ENCODE results near the gene YIPF5.

GRCh38 chr5:144121577-144121976 is 48.9 kb downstream of the YIPF5 start:
- no peak for TF ChIP-seq CTCF (IDR thresholded peaks at IDR 0.05)
- no peak for TF ChIP-seq POLR2A (IDR thresholded peaks at IDR 0.05)

Measured in thyroid gland (tissue), 4 donors.